ENCODE data around the gene RAB30. TPM values are rescaled to one million over a fixed set of nuclear protein-coding genes. Genes with fewer than 3 reads are reported as not detected.

The RAB30 gene
- total RNA-seq, 1 donor = 12.5 TPM

DNA sequence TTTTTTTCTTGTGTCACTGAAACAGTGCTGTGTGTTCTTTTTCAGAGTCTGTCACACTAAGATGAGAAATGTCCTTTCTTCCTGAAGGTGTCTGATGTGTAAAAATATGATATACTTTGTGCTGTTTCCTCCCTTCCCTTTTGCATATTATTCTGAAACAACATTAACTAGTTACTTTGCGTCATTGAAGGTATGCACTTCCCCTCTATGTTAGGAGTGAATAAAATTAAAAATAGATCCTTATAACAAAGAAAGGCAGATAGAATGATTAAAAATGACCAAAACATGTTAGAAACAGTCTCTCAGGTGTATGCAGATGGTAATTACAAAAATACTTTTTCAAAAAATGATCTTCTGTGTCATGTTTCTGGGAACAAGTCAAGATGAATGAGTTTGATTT lies 1.6 kb upstream of the RAB30 start:
- DNase-seq (ENCODE audit: low read depth) = no peak
- no peak for TF ChIP-seq CTCF (IDR thresholded peaks at IDR 0.05; ENCODE audit: insufficient read depth, low read depth, low read length)
- peak overlapping the region; percentile 90 for H3K4me3 ChIP-seq (ENCODE audit: low read depth, low read length)

GRCh38 chr11:83072350-83073242 lies 899 bp upstream of the RAB30 start:
- peak overlapping the region; percentile 90 for H3K4me3 ChIP-seq (ENCODE audit: low read depth, low read length)
- TF ChIP-seq CTCF (IDR thresholded peaks at IDR 0.05; ENCODE audit: insufficient read depth, low read depth, low read length) = no peak
- no peak for DNase-seq (ENCODE audit: low read depth)

- peak overlapping the region; percentile 90 for H3K4me3 ChIP-seq (ENCODE audit: low read depth, low read length)
- TF ChIP-seq CTCF (IDR thresholded peaks at IDR 0.05; ENCODE audit: insufficient read depth, low read depth, low read length) = no peak
- DNase-seq (ENCODE audit: low read depth) = peak; percentile 42
Observed at GRCh38 chr11:83070731-83071566, 748 bp downstream of the RAB30 start.

DNA sequence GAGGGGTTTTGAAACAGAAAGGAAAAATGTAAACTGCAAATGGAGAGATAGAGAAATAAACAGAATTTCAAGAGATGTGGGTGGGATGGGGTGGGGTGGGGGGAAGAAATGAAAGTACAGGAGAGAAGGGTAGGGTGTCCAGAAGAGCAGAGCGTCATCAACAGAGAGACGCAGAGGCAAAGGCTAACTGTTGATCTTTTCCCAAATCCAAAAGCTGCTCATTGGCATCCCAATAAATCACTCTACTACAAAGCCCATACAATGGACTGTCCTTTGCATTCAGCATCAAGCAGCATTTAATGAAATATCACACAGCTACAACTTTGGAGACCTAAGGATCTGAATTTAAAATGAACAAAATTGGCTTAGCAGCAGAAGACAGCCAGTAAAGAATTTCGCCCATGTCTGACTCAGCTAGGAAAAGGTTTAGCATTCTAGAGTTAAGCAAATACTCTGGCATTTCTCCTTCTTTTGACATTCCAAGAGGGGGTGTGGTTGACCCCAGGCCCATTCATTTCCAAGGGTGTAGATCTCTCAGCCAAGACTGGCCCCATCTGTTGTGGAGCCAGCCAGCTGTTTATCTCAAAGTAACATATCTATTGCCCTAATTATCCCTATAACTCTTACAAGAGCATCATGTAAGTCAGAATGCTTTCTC lies 1.5 kb downstream of the RAB30 start:
- peak; percentile 84 for DNase-seq (ENCODE audit: low read depth)
- no peak for TF ChIP-seq CTCF (IDR thresholded peaks at IDR 0.05; ENCODE audit: insufficient read depth, low read depth, low read length)

DNA sequence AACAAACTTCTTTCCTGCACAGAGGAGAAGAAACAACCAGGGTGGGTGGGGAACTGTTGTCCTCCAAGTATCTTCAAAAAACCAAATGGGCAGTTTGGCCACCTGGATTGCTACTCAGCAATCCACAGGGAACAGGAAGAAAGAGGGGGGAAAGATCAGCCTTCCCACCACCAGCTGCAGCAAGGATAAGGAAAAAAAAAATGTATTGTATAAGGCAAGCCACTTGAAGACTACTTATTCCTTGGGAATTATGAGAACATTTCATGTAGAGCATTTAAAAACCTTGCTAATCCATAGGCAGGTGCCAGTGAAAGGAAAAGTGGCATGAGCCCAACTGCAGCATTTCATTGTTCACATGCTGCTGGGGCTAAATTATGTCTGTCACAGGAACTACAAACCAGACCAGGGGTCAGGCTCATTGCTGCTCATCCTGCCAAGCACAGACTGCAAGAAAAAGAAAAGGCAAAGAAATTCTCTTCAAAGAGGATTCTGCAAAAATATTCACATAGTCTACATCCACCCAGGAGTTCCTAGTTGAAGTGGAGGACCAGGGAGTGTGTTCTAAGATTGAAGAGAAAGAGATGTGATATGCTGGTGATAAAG lies 2.2 kb downstream of the RAB30 start:
- H3K4me3 ChIP-seq (ENCODE audit: low read depth, low read length) = peak overlapping the region; percentile 90
- peak; percentile 6 for DNase-seq (ENCODE audit: low read depth)
- no peak for TF ChIP-seq CTCF (IDR thresholded peaks at IDR 0.05; ENCODE audit: insufficient read depth, low read depth, low read length)

More for the DNA sequence above, 1.5 kb downstream of the RAB30 start:
- H3K4me3 ChIP-seq (ENCODE audit: low read depth, low read length) = peak overlapping the region; percentile 90

DNA sequence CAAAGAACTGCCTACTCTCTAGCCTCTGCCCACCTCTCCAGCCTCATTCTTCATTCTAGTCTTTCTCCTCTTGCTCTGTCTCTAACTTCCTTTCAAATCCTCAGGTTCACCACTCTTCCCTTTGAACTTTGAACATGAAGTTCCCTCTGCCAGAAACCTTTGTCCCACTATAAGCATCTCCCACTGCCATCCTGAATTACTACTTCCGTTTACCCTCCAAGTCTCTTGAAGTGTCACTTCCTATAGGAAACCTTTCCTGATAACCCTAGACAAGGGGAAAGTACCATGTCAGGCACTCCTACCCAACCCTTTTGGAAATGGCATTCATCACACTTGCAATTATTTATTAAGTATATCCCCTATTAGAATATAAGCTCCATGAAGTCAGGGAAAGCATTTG lies 3.1 kb downstream of the RAB30 start:
- no peak for TF ChIP-seq CTCF (IDR thresholded peaks at IDR 0.05; ENCODE audit: insufficient read depth, low read depth, low read length)
- no peak for DNase-seq (ENCODE audit: low read depth)
- no peak overlapping the region for H3K4me3 ChIP-seq (ENCODE audit: low read depth, low read length)
